ENCODE data around the gene CHEK1.

CHEK1 gene

DNA sequence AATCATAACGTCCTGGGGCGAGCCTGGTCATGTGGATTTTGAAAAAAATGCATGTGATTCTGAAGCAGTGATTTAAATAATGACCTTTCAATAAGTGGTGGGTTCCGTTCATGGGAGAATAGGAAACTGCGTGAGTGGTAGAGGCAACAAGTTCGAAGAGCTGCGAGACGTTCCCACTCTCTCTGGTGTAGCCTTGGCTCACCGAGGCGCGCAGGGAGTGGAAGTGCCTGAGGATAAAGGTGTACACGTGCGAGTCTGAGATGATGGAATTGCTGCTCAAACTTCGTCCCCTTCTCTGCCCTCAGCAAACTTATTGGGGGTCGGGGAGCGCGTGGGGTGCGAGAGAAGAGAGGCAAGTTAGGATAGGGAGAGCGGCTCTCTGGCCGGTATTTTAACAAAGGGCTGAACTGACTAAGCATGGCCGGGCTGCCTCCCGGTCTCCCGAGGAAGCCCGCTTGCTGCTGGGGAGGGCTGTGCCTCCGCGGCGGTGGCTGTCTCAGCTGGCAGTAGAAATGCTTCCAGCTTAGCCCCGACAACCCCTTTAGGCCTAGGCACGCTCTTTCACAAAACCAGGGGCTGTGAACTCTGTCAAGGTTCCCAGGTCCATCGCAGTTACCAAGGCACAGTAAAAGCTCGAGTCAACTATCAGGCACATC lies 33.2 kb upstream of the CHEK1 start:
- TF ChIP-seq, protein P1, sequence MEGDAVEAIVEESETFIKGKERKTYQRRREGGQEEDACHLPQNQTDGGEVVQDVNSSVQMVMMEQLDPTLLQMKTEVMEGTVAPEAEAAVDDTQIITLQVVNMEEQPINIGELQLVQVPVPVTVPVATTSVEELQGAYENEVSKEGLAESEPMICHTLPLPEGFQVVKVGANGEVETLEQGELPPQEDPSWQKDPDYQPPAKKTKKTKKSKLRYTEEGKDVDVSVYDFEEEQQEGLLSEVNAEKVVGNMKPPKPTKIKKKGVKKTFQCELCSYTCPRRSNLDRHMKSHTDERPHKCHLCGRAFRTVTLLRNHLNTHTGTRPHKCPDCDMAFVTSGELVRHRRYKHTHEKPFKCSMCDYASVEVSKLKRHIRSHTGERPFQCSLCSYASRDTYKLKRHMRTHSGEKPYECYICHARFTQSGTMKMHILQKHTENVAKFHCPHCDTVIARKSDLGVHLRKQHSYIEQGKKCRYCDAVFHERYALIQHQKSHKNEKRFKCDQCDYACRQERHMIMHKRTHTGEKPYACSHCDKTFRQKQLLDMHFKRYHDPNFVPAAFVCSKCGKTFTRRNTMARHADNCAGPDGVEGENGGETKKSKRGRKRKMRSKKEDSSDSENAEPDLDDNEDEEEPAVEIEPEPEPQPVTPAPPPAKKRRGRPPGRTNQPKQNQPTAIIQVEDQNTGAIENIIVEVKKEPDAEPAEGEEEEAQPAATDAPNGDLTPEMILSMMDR (conservative IDR thresholded peaks at IDR 0.05; ENCODE audit: low read depth, low read length), result no peak
- H3K4me3 ChIP-seq (IDR thresholded peaks at IDR 0.05; ENCODE audit: insufficient read depth, low read depth, low read length), result no peak overlapping the region
- peak overlapping the region; percentile 73 for H2AFZ ChIP-seq (ENCODE audit: low read depth)
- peak overlapping the region; percentile 90 for H3K27ac ChIP-seq
- H3K27me3 ChIP-seq (ENCODE audit: insufficient read depth, low read depth), result no peaks in the 10 kb centered on the region
- peaks cover 40% of the 10 kb centered on the region for H3K79me2 ChIP-seq (ENCODE audit: insufficient read depth, low read depth)
- H3K9ac ChIP-seq, result peak overlapping the region; percentile 84
- H3K4me2 ChIP-seq, result peak overlapping the region; percentile 68
- H3K36me3 ChIP-seq (ENCODE audit: insufficient read depth), result no peaks in the 10 kb centered on the region
- peaks cover 29% of the 10 kb centered on the region for H3K4me1 ChIP-seq (ENCODE audit: low read depth, poor library complexity, severe bottlenecking)
- no peaks in the 10 kb centered on the region for H4K20me1 ChIP-seq (ENCODE audit: insufficient read depth)

DNA sequence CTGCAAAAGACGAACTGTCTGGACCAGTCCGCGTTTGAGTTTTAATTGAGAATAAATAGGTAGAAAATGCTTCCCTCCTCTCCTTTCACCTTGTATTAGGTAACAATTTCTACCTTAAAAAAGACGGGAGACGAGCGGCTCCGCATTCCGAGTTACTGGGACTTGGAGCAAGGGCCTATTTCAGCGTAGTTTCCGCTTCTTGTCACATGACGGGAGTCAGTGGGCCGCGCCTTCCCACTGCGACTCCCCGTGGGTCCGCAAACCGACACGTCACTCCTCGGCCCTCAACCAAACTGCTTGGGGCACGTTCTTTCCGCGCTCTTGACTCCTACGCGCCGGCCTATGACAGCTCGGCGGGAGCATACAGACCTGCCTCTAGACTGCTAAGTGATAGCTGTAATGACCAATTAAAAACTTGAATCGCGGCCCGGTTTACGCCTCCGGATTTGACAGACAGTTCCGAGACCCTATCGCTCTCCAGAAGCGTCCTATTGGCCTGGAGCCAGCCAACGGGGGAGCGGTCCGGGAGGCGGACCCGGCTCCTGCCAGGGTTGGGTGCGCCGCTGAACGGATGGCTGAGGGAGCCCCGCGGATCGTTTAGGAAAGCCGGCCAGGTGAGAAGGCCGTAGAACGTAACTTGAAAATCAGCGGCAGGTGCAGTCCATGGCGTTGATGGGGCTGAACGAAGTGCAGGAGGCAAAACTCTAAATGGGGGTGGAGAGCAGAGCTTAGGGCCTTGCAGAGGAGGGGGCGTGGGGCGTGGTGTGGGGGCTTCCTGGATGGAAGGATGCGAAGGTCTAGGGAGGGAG lies 32.5 kb upstream of the CHEK1 start, which contains the start of gene STT3A:
STT3A (plus strand) TSS at position 548 of the 809 bp plus-strand sequence. CDS start 3,064 bp downstream, outside the sequence.
- peak within 1 kb of the TSS; percentile 90 for H3K27ac ChIP-seq
- H3K4me3 ChIP-seq (IDR thresholded peaks at IDR 0.05; ENCODE audit: insufficient read depth, low read depth, low read length), result no peak within 1 kb of the TSS
- H3K4me2 ChIP-seq, result peak within 1 kb of the TSS; percentile 76
- H3K4me1 ChIP-seq (ENCODE audit: low read depth, poor library complexity, severe bottlenecking), result peaks cover 29% of the 10 kb centered on the region
- H4K20me1 ChIP-seq (ENCODE audit: insufficient read depth), result no peaks in the 10 kb centered on the region
- TF ChIP-seq, protein P1 (conservative IDR thresholded peaks at IDR 0.05; ENCODE audit: low read depth, low read length), result no peak
- peaks cover 41% of the 10 kb centered on the region for H3K79me2 ChIP-seq (ENCODE audit: insufficient read depth, low read depth)
- peak within 1 kb of the TSS; percentile 73 for H2AFZ ChIP-seq (ENCODE audit: low read depth)
- H3K27me3 ChIP-seq (ENCODE audit: insufficient read depth, low read depth), result no peaks in the 10 kb centered on the region
- H3K36me3 ChIP-seq (ENCODE audit: insufficient read depth), result no peaks in the 10 kb centered on the region
- peak within 1 kb of the TSS; percentile 84 for H3K9ac ChIP-seq

DNA sequence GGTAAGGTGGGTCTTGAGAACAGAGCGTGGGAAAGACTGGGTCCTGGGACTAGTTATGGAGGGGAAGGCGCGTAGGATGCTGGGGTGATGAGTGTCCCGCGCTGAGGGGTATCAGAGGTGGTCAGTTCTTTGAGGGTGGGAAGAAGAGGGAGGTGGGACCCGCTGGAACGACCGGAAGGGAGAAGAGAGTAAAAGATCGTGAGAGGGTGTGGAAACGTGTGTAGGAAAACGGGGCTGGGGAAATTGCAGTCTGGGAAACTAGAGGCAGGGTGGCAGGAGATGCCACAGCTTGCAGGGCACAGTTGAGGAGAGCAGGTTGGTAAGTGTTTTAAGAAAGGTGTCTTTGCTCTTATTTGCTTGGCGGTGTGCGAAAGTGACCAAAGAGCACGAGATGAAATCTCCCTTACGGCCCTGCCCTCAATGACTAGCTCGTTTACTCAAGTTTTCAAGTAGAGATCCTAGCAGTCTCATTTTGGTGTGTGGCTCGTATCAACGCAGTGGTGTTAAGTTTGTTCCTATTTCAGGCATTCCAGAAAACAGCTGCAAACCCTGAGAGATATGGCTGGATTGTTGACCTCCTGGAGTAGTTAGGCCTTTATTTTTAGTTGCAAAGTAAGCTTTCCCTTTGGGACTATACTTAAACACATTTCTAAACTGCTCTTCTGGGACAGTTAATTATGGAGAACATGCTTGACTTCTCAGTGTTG lies 31.7 kb upstream of the CHEK1 start:
- no peaks in the 10 kb centered on the region for H3K36me3 ChIP-seq (ENCODE audit: insufficient read depth)
- no peaks in the 10 kb centered on the region for H3K27me3 ChIP-seq (ENCODE audit: insufficient read depth, low read depth)
- H3K79me2 ChIP-seq (ENCODE audit: insufficient read depth, low read depth), result peaks cover 41% of the 10 kb centered on the region
- peak overlapping the region; percentile 76 for H3K4me2 ChIP-seq
- peaks cover 29% of the 10 kb centered on the region for H3K4me1 ChIP-seq (ENCODE audit: low read depth, poor library complexity, severe bottlenecking)
- H2AFZ ChIP-seq (ENCODE audit: low read depth), result peak overlapping the region; percentile 61; the same call in 1 of the 2 replicates
- H3K4me3 ChIP-seq (IDR thresholded peaks at IDR 0.05; ENCODE audit: insufficient read depth, low read depth, low read length), result no peak overlapping the region
- H3K9ac ChIP-seq, result peak overlapping the region; percentile 37; the same call in 1 of the 2 replicates
- H4K20me1 ChIP-seq (ENCODE audit: insufficient read depth), result no peaks in the 10 kb centered on the region
- H3K27ac ChIP-seq, result peak overlapping the region; percentile 15; the same call in 1 of the 2 replicates
- TF ChIP-seq, protein P1 (conservative IDR thresholded peaks at IDR 0.05; ENCODE audit: low read depth, low read length), result no peak

DNA sequence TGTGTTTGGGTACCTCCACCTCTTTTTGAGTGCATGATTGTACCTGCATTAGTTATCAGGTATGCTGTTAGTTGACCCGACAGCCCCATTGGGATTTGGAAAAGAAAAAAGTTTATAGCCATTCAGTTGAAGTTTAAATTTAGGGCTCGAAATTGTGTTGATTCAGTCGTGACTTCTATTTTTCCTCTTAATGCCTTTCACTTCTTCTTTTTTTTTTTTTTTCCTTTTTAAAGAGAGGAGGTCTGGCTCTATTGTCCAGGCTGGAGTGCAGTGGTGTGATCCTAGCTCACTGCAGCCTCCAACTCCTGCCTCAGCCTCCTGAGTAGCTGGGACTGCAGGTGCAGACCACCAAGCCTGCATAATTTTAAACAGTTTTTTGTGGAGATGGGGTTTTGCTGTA lies 30.0 kb upstream of the CHEK1 start:
- TF ChIP-seq, protein P1 (conservative IDR thresholded peaks at IDR 0.05; ENCODE audit: low read depth, low read length), result no peak
- no peak overlapping the region for H3K4me2 ChIP-seq
- no peak overlapping the region for H3K9ac ChIP-seq
- H3K4me1 ChIP-seq (ENCODE audit: low read depth, poor library complexity, severe bottlenecking), result peaks cover 29% of the 10 kb centered on the region
- peaks cover 41% of the 10 kb centered on the region for H3K79me2 ChIP-seq (ENCODE audit: insufficient read depth, low read depth)
- no peak overlapping the region for H3K4me3 ChIP-seq (IDR thresholded peaks at IDR 0.05; ENCODE audit: insufficient read depth, low read depth, low read length)
- no peak overlapping the region for H2AFZ ChIP-seq (ENCODE audit: low read depth)
- H3K27me3 ChIP-seq (ENCODE audit: insufficient read depth, low read depth), result no peaks in the 10 kb centered on the region
- no peaks in the 10 kb centered on the region for H4K20me1 ChIP-seq (ENCODE audit: insufficient read depth)
- H3K36me3 ChIP-seq (ENCODE audit: insufficient read depth), result no peaks in the 10 kb centered on the region
- H3K27ac ChIP-seq, result no peak overlapping the region
